Measurements from ENCODE around the gene NAA16. TPM values are rescaled to one million over a fixed set of nuclear protein-coding genes. Genes with fewer than 3 reads are reported as not detected.

Gene NAA16
- total and polyA plus RNA-seq, 2 of the 4 experiments (the other 2 are of a cell fraction) = 6.6 to 8.8 TPM

DNA sequence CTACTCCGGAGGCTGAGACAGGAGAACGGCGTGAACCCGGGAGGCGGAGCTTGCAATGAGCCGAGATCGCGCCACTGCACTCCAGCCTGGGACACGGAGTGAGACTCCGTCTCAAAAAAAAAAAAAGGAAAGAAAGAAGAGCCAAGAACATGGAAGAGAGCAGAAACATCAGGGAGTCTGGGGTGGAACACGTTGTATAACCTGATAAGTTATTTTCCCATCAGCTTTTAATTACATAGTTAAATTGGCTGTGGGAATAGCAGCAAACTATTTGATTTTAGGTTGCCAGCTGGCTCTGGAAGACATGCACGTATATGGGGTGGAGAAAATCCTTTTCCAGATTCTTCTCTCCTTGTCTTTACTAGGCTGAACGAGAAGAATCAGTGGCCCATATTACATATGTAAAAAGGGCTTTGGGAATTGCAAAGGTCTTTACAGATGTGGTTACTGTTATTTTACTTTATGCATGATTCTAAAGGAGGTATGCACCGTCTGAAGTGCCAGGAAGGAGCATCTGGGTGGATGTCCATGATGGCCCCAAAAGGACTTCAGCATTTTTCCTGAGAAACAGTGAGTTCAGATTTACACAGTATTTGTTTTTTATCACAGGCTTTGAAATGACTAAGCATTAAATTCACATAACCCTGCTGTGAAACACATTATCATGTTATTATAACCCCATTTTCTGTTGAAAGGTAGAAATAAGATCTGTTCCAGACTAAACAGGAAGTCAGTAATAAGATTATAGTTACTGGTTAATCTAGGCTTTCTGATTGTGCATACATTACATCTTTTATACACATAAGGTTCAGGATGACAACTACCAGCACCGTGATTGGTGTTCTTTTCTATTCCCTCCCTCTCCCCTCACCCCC, 4.6 kb upstream of the NAA16 start:
- no peak overlapping the region for H3K14ac ChIP-seq (replicated peaks; ENCODE audit: low read depth, low read length)
- 100% methylated on average over 3 of the region's 15 CpGs; no CpG with 5 or more reads in 1 of the 2 experiments for WGBS, 2 experiments (ENCODE audit: extremely low coverage in 2 of 2, insufficient read length in 1 of 2)
- no peaks in the 10 kb centered on the region for H4K20me1 ChIP-seq (ENCODE audit: insufficient read depth, low read length)
- no peaks in the 10 kb centered on the region for H3K9me1 ChIP-seq (ENCODE audit: insufficient read depth, low read length)
- no peak overlapping the region for H2AK5ac ChIP-seq (ENCODE audit: low read depth, low read length)
- no peak overlapping the region for H2AFZ ChIP-seq (replicated peaks; ENCODE audit: low read length, poor library complexity)
- ATAC-seq (ENCODE audit: low read depth) = no peak
- TF ChIP-seq NFE2L2 (IDR thresholded peaks at IDR 0.05; ENCODE audit: low read depth, low read length) (peak; percentile 50; the same call in 1 of the 2 replicates), MAZ (IDR thresholded peaks at IDR 0.05; ENCODE audit: borderline replicate concordance, low read depth, low read length) (no peak)
- H2BK20ac ChIP-seq (ENCODE audit: low read depth, low read length) = no peak overlapping the region
- H2AK9ac ChIP-seq (replicated peaks; ENCODE audit: low read depth, low read length, poor library complexity) = no peak overlapping the region
- H4K5ac ChIP-seq (ENCODE audit: low read depth, low read length) = no peak overlapping the region
- H3K56ac ChIP-seq (ENCODE audit: extremely low read depth, insufficient read depth, low read length) = no peak overlapping the region
- H2BK120ac ChIP-seq (ENCODE audit: low read depth, low read length) = no peak overlapping the region
- H3K4me3 ChIP-seq (ENCODE audit: insufficient read depth, low read depth, low read length) = no peak overlapping the region
- no peak overlapping the region for H2BK15ac ChIP-seq (ENCODE audit: low read depth, low read length)
- H4K91ac ChIP-seq (ENCODE audit: insufficient read depth, low read depth, low read length) = no peak overlapping the region
- H3K4ac ChIP-seq (ENCODE audit: low read depth, low read length) = no peak overlapping the region
- no peak overlapping the region for H3K27ac ChIP-seq (ENCODE audit: insufficient read depth, low read length)
- H3K27me3 ChIP-seq (ENCODE audit: control insufficient read depth, insufficient read depth, low read length) = no peaks in the 10 kb centered on the region
- intact Hi-C loops (cut with micrococcal nuclease) = no loop called here
- H4K8ac ChIP-seq (ENCODE audit: low read depth in 2 of 2, low read length in 2 of 2) = no peak overlapping the region
- H3K36me3 ChIP-seq (ENCODE audit: control insufficient read depth, insufficient read depth, low read length) = no peaks in the 10 kb centered on the region
- 0 out of 2 replicates have a peak, but pooled peaks cover 4% of the 10 kb centered on the region for H3K4me1 ChIP-seq (ENCODE audit: control insufficient read depth, insufficient read depth, low read length)
- in situ Hi-C loops (cut with MboI; ENCODE audit: low sequenced_read_pairs) = loop anchor here (25.0 kb wide), 1 partner anchor 219 kb away; no protein-coding TSS in a partner anchor
- dilution Hi-C loops (cut with HindIII; ENCODE audit: low sequenced_read_pairs, unreplicated experiment) = no loop called here
- ChIA-PET POLR2A (ENCODE audit: unreplicated experiment) (no interaction called here), CTCF (interaction anchor here (0.7 kb wide), 1 partner anchor 719 kb away, joined by 3 read pairs; no protein-coding TSS in a partner anchor)
- DNase-seq = peak; percentile 34
- no peak overlapping the region for H3K23ac ChIP-seq (ENCODE audit: low read depth, low read length)
- H3K9ac ChIP-seq (ENCODE audit: low read depth, low read length) = no peak overlapping the region
- H3K18ac ChIP-seq (ENCODE audit: low read depth, low read length) = no peak overlapping the region
- no peaks in the 10 kb centered on the region for H3K79me1 ChIP-seq (ENCODE audit: low read depth in 1 of 2, low read length in 2 of 2)
- no peak overlapping the region for H3K4me2 ChIP-seq (ENCODE audit: low read depth, low read length)
- no peaks in the 10 kb centered on the region for H3K9me3 ChIP-seq (ENCODE audit: control insufficient read depth, insufficient read depth, low read length)
- H2BK5ac ChIP-seq (ENCODE audit: low read depth, low read length, poor library complexity, severe bottlenecking) = no peak overlapping the region
- no TSS peak for BruUV-seq (replicated peaks)

Measured in IMR-90 (cell line).